ENCODE measurements around the gene MPP3.

- TF ChIP-seq GATA2 (IDR thresholded peaks at IDR 0.05; ENCODE audit: low read depth, low read length) (no peak), GATA3 (IDR thresholded peaks at IDR 0.05; ENCODE audit: low read depth, low read length) (no peak)
Observed at GRCh38 chr17:43756201-43756600, 76.7 kb downstream of the MPP3 start.

Data from SH-SY5Y (cell line).